SH-SY5Y (cell line): ENCODE measurements around the gene CCNE1.

Experiments used
- GATA2 ChIP-seq: IDR thresholded peaks from 2 replicates; pipeline ENCODE4 v1.6.1; 2011; ENCODE audit warnings: mild to moderate bottlenecking, low read depth, low read length
- GATA3 ChIP-seq: IDR thresholded peaks from 2 replicates; pipeline ENCODE4 v1.6.1; 2011; ENCODE audit warnings: low read depth, mild to moderate bottlenecking, low read length, moderate library complexity

- no peak for TF ChIP-seq GATA2
- no peak for TF ChIP-seq GATA3
Observed at GRCh38 chr19:29795461-29796172, 16.2 kb upstream of the CCNE1 start.
